Right hindlimb (tissue), 1 donor: ENCODE results near the gene TEX35.

ENCODE experiments used
- DNase-seq: peaks from one replicate; pipeline ENCODE4 v3.0.0-alpha.2; 2018

TEX35 gene

GRCh38 chr1:178521241-178521640 is 8.3 kb downstream of the TEX35 start:
- DNase-seq: no peak

DNA sequence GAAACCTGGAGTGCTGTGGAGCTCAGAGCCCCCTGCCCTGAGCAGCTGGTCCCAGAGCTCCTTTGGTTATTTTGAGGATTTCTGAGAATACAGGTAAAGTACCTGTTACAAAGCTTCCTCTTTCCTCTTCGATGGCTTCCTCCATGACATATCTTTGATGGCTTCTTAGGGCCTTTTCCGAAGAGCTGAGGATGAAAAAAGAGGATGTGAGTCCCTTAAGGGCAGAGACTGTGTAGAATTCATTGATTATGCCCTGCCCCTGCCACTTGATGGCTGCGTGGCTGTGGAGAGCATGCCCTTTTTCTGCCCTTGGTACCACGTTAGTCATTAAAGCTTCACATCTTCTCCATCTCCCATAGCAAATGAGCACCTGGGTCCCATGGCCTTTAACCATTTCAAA is 14.2 kb downstream of the TEX35 start:
- no peak for DNase-seq

DNA sequence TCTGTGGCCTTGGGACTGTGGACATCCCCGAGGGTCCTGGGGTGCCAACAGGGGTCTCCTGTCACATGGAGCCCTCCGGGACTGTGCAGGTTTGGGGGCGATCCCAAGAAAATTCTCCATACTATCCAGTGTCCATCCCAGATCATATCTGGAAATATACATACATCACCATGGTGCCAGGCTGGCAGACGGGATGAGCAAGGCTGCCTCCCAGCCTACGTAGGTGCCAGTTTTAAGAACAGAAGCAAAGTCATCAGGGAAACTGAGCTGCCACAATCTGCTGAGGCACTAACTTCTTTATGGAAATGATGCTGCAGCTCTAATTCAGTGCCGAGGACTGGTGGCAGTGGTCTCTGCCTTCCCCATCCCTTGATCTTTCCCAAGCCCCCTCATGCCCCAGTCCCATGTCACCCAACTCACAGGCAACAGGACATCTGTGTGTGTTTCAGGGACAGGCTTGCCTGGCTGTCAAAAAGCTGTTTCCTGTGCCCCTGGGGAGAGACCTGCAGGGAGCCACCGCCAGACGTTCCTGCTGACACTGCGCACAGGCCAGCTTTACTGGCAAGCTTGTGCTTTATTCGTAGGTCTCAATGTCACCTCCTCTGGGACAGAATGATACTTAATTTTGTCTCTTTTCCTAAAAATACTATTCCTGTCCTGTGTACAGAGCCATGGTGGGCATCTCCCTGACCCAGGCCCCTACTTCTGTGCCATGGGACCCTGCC is 15.5 kb downstream of the TEX35 start:
- no peak for DNase-seq

- no peak for DNase-seq
Observed at GRCh38 chr1:178528953-178529335, 16.0 kb downstream of the TEX35 start.

DNA sequence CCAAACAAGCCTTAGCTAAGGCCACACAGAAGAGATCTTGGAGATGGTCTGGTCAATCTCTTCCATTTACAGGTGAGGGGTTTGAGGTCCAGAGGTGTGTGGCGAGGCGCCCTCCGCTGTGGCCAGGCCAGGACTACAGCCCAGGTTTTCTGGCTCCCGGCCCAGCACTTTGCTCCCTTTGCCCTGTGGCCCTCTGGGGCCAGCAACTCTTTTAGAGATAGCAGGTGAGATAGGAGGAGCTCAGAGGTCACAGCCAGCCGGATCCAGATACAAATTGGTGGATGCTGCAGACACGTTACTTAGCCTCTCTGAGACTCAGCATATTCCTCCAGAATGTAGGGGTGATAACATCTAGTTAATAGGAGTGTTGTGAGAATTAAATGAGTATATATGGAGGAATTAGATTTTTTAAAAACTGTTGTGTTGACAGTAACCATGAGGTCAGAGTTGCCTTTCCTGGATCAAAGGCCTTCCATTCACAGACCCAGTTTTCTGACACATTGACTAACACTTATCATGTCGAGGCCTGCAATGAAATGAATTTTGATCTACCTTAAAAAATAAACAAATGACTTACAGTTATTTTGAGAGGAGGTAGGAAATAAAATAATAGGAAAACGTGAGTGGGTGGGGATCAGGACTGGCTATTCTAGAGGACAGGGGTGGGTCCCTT is 16.6 kb downstream of the TEX35 start:
- no peak for DNase-seq

DNA sequence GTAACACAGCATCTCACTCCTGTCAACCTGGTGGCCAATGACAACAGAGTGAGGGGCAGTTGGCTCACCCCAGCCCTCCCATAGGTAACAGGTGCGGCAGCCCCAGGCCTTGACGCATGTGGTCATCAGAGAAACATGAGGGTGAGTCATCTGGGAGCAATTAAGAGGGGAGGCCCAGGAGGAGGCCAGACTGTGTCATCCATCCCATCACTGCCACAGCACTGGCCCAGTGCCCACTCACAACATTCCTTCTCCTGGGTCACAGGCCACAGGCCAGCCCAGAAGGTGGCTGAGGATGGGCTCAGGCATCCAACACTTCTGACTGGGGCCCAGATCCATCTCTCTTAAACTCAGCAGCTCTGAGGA is 17.1 kb downstream of the TEX35 start:
- no peak for DNase-seq

- no peak for DNase-seq
Observed at GRCh38 chr1:178530502-178530901, 17.6 kb downstream of the TEX35 start.

- DNase-seq: no peak
Observed at GRCh38 chr1:178531887-178532286, 19.0 kb downstream of the TEX35 start.

DNA sequence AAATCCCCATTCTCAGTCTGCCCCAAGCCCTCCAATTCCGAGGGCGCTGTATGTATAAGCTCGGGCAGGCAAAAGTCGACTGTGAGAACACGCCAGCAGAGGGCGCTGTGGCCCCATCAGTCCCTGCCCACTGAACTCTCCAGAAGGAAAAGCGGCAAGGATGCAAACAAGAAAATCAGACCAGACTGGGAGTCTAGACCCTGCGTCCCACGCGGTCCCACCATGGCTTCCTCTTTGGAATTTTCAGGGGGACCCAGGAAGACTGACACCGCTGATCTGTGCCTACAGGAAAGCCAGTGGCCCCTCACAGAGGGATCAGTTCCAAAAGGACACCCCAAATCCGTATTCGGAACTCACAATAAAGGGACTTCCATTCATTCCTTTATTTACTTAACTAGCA is 19.5 kb downstream of the TEX35 start:
- DNase-seq: peak; percentile 86

GRCh38 chr1:178533121-178533946 is 20.4 kb downstream of the TEX35 start:
- DNase-seq: no peak

- DNase-seq: no peak
Observed at GRCh38 chr1:178534137-178534868, 21.4 kb downstream of the TEX35 start.

- DNase-seq: no peak
Observed at GRCh38 chr1:178536329-178536728, 23.4 kb downstream of the TEX35 start.

DNA sequence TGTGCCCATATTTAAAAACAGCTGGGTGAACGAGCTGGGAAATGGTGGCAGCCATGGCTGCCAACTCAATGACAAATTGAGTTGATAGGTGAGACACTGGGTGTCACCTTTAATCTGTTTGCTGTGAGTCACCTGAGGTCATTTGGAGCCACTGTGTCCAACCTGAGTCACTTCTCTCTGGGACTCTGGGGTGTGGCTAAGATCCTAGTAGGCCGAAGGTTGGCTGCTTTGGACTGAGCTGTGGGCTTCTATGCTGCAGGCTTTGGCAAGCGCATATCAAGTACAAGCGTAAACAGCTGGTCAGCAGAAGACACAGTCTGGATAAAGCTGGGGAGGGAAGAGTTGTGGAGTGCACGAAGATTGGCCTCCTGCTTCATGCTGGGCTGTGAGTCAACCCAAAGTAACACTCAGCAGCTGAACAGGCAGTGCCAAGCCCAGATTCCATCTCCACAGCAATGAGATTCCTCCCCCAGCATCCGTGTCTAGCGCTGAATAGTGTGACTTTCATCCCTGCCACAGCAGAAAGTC is 24.0 kb downstream of the TEX35 start:
- DNase-seq: peak; percentile 75

- DNase-seq: no peak
Observed at GRCh38 chr1:178537382-178538090, 24.6 kb downstream of the TEX35 start.

DNA sequence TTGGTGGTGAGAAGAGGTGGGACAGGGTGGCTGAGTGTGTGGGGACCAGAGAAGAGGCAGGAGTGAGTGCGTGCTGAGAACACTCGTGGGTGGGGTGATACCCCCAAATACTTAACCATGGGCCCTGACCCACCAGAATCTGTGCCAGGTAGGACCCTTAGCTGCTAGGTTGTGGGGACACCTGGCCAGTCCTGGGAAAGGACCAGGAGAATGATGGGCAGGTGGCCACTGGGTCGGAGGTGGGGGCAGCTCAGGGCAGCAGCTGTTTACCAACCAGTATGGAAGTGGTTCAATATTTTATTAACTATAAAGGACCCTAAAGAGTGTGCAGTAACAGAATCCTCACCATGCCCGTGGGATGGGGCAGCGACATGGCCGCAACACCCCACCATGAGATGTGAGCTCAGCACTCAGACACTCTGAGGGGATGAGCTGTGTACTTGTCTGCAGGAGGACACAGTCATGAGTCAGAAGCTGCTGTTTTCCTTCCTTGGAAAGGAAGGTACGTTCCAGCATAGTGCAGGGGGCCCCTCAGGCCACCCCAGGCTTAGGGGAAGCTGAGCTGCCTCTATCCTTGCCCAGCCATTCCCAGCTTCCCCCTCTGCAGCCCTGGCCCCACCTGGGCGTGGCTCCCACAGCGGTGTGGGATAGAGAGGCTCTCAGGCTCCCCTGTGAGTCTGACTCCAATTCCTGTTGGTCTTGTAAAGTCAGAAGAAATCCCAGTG is 25.4 kb downstream of the TEX35 start:
- peak; percentile 58 for DNase-seq

DNA sequence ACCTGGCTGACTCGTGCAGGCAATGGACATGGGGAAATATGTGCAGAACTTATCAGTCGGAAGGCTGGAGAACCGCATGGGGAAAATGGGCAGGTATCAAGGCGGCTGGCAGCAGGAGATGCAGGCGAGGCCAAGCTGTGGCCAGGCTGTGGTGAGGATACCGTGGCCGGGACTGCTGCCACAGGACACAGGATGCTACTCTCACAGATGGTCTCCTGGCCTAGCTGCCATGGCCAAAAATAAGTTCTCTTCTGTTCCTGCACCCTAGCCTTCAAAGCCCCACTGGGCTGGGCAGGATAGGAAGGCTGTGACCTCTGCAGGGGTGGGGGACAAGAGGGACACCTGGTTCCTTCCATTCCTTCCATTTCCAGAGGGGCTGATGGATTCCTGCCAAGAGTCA is 26.4 kb downstream of the TEX35 start:
- DNase-seq: no peak

- no peak for DNase-seq
Observed at GRCh38 chr1:178540204-178540603, 27.3 kb downstream of the TEX35 start.

DNA sequence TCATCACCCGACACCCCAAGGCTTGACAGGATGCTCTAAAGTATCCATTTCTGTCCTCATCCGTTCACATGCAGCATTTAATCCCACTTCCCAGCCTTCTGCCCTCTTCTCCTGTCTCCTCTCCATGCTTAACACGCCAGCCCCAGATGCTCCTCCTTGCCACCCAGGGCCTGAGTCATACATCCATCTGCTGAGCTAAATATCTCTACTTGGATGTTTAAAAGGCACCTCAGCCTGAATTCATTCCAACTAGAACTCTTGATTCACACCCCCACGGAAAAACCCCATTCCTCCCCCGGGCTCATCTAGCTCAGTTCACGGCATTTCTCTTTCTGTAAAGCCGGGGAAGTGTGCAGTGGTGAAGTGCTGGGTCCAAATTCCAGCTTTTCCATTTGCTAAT is 27.7 kb downstream of the TEX35 start:
- no peak for DNase-seq

DNA sequence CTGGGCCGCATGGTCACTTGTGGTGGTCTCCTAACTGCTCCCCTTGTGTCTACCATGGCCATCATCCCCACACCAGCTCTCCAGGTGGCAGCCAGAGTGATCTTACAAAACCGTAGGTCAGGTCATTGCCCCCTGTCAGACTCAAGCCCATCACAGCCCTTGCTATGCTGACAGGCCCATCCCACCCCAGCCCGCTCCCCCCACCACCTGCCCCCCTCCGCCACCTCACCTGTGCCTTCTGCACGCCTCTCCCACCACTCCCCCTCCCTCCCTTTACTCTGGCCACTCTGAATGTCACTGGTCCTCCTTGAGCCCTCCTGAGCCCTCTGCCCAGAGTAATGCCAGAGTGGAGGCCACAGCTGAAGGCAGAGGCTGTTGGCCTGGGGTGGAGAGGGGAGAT is 28.5 kb downstream of the TEX35 start:
- no peak for DNase-seq

DNA sequence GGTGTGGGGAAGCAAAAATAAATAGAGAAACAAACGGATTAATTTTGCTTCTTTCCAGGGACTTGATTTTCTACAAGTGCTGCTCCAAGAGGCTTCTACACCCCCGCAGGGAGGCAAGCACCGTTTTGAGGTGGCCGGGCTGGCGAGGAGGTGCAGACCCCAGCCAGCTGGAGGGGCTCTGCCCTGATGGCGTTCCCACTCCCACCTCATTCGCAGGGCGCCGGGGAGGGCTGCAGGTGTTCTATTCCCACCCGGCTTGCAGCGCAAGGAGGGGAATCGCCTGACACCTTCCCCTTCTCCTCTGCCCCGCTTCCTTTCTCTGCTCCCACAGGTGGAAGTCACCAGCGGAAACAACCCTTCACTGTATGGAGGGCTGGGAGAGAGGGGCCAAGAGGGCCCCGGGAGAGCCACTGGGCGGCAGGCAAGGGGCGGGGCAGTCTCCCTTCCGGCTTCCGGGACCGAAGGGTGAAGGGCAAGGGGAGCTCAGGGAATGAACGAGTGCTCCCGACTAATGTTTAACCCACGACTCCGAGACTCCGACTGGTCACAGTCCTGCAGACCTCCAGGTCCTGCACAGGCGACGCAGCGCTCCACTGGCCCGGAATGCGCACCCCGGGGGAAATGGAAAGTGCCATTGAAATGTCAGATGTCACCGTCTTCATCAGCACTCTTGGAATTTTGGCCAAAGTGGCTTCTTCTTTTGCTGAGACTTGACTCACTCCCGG is 29.1 kb downstream of the TEX35 start:
- no peak for DNase-seq
